ENCODE results near the gene MAGEL2. TPM values are rescaled to one million over a fixed set of nuclear protein-coding genes. Genes with fewer than 3 reads are reported as not detected.

MAGEL2 gene
- total and polyA plus RNA-seq, 2 donors (not counting 3 experiments of a cell fraction or from before 2014, with no cell fraction given), result not detected

- FAIRE-seq (no peak), DNase-seq (ENCODE audit: low read depth, low spot score) (peak; percentile 2)
- no peaks in the 10 kb centered on the region for H3K79me2 ChIP-seq (ENCODE audit: control insufficient read depth, insufficient read depth, low read length)
- H3K27me3 ChIP-seq (ENCODE audit: control insufficient read depth in 2 of 2, insufficient read depth in 2 of 2, low read length in 2 of 2), result no peaks in the 10 kb centered on the region
- no peaks in the 10 kb centered on the region for H3K9me3 ChIP-seq (replicated peaks; ENCODE audit: control insufficient read depth, insufficient read depth, low read length)
- no peaks in the 10 kb centered on the region for H4K20me1 ChIP-seq (replicated peaks; ENCODE audit: control insufficient read depth, extremely low read depth, insufficient read depth, low read length)
- no peak for TF ChIP-seq POLR2AphosphoS5 (IDR thresholded peaks at IDR 0.05; ENCODE audit: insufficient read depth, low read depth, low read length)
- TF ChIP-seq MAX (IDR thresholded peaks at IDR 0.05; ENCODE audit: insufficient read depth, insufficient read length), result no peak
- no peak for TF ChIP-seq EZH2 (IDR thresholded peaks at IDR 0.05; ENCODE audit: borderline replicate concordance, low read depth, low read length, severe bottlenecking)
- TF ChIP-seq CTCF (IDR thresholded peaks at IDR 0.05; ENCODE audit: extremely low read depth in 1 of 2, insufficient read depth in 1 of 2, low read depth in 1 of 2, low read length in 2 of 2), result no peak
- no peak for TF ChIP-seq POLR2A (IDR thresholded peaks at IDR 0.05; ENCODE audit: low read depth, low read length)
- no peak for TF ChIP-seq MYC (IDR thresholded peaks at IDR 0.05; ENCODE audit: low read depth, low read length)
- no peak for TF ChIP-seq FOS (IDR thresholded peaks at IDR 0.05; ENCODE audit: borderline replicate concordance, insufficient read depth, low read length)
- no peak for TF ChIP-seq JUN (IDR thresholded peaks at IDR 0.05; ENCODE audit: borderline replicate concordance, insufficient read depth, insufficient read length, low read depth)
- TF ChIP-seq GATA2 (IDR thresholded peaks at IDR 0.05; ENCODE audit: insufficient read depth, insufficient read length, low read depth, low read length), result no peak
- H3K4me3 ChIP-seq (replicated peaks in 1 of 3; ENCODE audit: insufficient read depth in 1 of 3, low read depth in 1 of 3, low read length in 3 of 3), result peak overlapping the region in 1 of 3 experiments; percentile 39
- H3K4me1 ChIP-seq (ENCODE audit: control insufficient read depth, extremely low read depth, insufficient read depth, low read length), result no peaks in the 10 kb centered on the region
- no peak overlapping the region for H3K27ac ChIP-seq (ENCODE audit: insufficient read depth, low read depth, low read length)
- H3K36me3 ChIP-seq (ENCODE audit: control insufficient read depth in 2 of 2, extremely low read depth in 1 of 2, insufficient read depth in 2 of 2, low read length in 2 of 2), result no peaks in the 10 kb centered on the region
- intact Hi-C loops (cut with micrococcal nuclease) (no loop called here), dilution Hi-C loops (cut with MboI; ENCODE audit: extremely low pct_ligation_motif_present, low sequenced_read_pairs) (no loop called here)
- CTCF ChIA-PET, result no interaction called here
- H3K4me2 ChIP-seq (ENCODE audit: insufficient read depth, low read length), result peak overlapping the region; percentile 46
- peak overlapping the region; percentile 56 for H2AFZ ChIP-seq (ENCODE audit: low read depth, low read length)
- H3K9ac ChIP-seq (replicated peaks; ENCODE audit: extremely low read depth, insufficient read depth, low read length), result no peak overlapping the region
- no TSS peak for BruUV-seq (replicated peaks)
- POLR2A ChIA-PET, result no interaction called here
- H3K9me1 ChIP-seq (replicated peaks; ENCODE audit: control insufficient read depth, extremely low read depth, insufficient read depth, low read length), result no peaks in the 10 kb centered on the region
These were observed 38.9 kb upstream of the MAGEL2 start for GRCh38 chr15:23686466-23687142.
